ENCODE measurements around the gene PARVG.

The PARVG gene

GRCh38 chr22:44154436-44154942 lies 26.2 kb upstream of the PARVG start:
- DNase-seq (ENCODE audit: low read depth): no peak

- DNase-seq (ENCODE audit: low read depth): no peak
Observed at GRCh38 chr22:44155115-44155514, 25.6 kb upstream of the PARVG start.

GRCh38 chr22:44157916-44158618 lies 22.7 kb upstream of the PARVG start:
- no peak for DNase-seq (ENCODE audit: low read depth)

- DNase-seq (ENCODE audit: low read depth): no peak
Observed at GRCh38 chr22:44158816-44159215, 21.9 kb upstream of the PARVG start.

- no peak for DNase-seq (ENCODE audit: low read depth)
Observed at GRCh38 chr22:44159221-44159620, 21.5 kb upstream of the PARVG start.

GRCh38 chr22:44159811-44160210 lies 20.9 kb upstream of the PARVG start:
- DNase-seq (ENCODE audit: low read depth): no peak

GRCh38 chr22:44160421-44160820 lies 20.3 kb upstream of the PARVG start:
- DNase-seq (ENCODE audit: low read depth): no peak

GRCh38 chr22:44161673-44162072 lies 19.1 kb upstream of the PARVG start:
- no peak for DNase-seq (ENCODE audit: low read depth)

- no peak for DNase-seq (ENCODE audit: low read depth)
Observed at GRCh38 chr22:44162960-44163359, 17.8 kb upstream of the PARVG start.

GRCh38 chr22:44163536-44163935 lies 17.2 kb upstream of the PARVG start:
- DNase-seq (ENCODE audit: low read depth): no peak

GRCh38 chr22:44164031-44164430 lies 16.7 kb upstream of the PARVG start:
- no peak for DNase-seq (ENCODE audit: low read depth)

- no peak for DNase-seq (ENCODE audit: low read depth)
Observed at GRCh38 chr22:44165286-44165874, 15.3 kb upstream of the PARVG start.

- no peak for DNase-seq (ENCODE audit: low read depth)
Observed at GRCh38 chr22:44166498-44167276, 14.0 kb upstream of the PARVG start.

GRCh38 chr22:44167501-44167900 lies 13.2 kb upstream of the PARVG start:
- DNase-seq (ENCODE audit: low read depth): no peak

GRCh38 chr22:44168206-44168605 lies 12.5 kb upstream of the PARVG start:
- DNase-seq (ENCODE audit: low read depth): no peak

- no peak for DNase-seq (ENCODE audit: low read depth)
Observed at GRCh38 chr22:44170470-44170869, 10.3 kb upstream of the PARVG start.

- DNase-seq (ENCODE audit: low read depth): no peak
Observed at GRCh38 chr22:44171561-44171960, 9.2 kb upstream of the PARVG start.

- DNase-seq (ENCODE audit: low read depth): no peak
Observed at GRCh38 chr22:44172370-44173108, 8.2 kb upstream of the PARVG start.

GRCh38 chr22:44173154-44173553 lies 7.6 kb upstream of the PARVG start:
- no peak for DNase-seq (ENCODE audit: low read depth)

GRCh38 chr22:44175676-44176075 lies 5.0 kb upstream of the PARVG start:
- no peak for DNase-seq (ENCODE audit: low read depth)

GRCh38 chr22:44179196-44179988 lies 1.3 kb upstream of the PARVG start:
- DNase-seq (ENCODE audit: low read depth): no peak
